Activated CD4-positive, alpha-beta T cell treated with anti-CD3 and anti-CD28 coated beads, Interleukin-2, amount 50 U/mL, for 48 hours (primary cell): Measurements from ENCODE around the gene POLE.

ENCODE experiments used
- DNase-seq, 2 experiments: peaks; one replicate each; pipeline ENCODE4 v3.0.0-alpha.2; 2020

POLE gene

DNA sequence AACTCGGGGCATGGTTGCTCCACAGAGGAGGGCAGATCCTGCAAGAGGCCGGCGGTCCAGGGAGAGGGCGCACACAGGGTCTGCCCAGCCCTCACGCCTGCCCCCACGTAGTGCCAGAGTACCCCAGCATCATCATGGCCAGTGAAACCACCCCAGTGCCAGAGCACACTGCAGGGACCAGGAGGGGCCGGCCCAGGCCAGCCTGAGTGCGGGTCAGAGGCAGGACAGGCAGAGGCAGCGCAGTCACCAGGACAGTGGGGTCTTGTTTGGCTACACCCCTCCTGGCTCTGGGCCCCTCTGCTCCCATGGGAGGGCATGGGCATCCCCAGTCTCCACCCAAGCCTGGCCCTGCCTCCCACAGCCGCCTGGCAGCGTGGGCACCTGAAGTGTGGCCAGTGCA lies 111.5 kb downstream of the POLE start:
- no peak for DNase-seq

DNA sequence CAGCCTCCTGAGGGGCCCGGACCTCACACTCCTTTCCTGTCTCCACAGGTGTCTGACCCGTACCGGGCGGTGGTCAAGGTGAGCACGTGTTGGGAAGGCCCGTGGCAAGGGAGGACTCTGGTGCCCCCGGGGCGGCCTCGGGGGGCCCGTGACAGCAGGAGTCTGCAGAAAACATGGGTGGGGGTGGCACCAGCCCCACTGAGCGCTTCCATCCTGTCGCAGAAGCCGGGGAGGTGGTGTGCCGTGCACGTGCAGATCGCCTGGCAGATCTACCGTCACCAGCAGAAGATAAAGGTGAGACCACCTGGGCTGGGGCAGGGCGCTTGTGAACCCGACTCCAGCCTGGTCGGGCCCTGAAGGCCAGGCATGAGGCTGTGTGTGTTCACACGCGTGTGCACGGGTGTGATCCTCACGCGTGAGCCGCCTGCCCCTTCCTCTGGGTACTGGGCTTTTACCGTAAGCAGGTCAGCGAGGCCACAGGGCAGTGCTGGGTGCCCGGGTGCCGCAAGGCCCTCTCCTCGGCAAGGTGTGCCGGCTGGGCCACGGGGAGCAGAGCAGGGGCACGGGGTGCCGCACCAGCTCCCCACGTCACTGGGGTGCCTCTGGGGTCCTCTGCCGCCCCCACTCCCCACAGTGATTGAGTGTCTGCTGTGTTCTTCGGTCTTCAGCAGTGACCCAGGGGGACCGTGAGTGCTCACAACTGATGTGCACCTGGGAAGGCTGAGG lies 112.7 kb downstream of the POLE start:
- no peak for DNase-seq
